Left lobe of liver (tissue), 2 donors: Measurements from ENCODE around the gene SUPV3L1. TPM values are rescaled to one million over a fixed set of nuclear protein-coding genes. Genes with fewer than 3 reads are reported as not detected.
"Not testable (repeated sequence)": the region's sequence is repeated elsewhere in the genome, so short reads cannot be mapped to it uniquely, and the experiment has no call there.

ENCODE experiments used
- ATAC-seq: fragments of 200-7000 bp; cut with Tn5 transposase; one replicate; pipeline ENCODE4 v1.9.1; 2020; ENCODE audit warnings: mild to moderate bottlenecking, moderate library complexity
- DNase-seq: peaks from one replicate; pipeline ENCODE4 v3.0.0-alpha.2; 2020; ENCODE audit warnings: low spot score
- total RNA-seq: library from RNA; stranded (reverse); gene quantifications from one replicate; pipeline ENCODE4 v1.2.1, GENCODE V29; 2021
- donor health status: DM: no; HTN: no; CAD: no; lungs with moderate emphysema.
- donor health status: DM: no; HTN: yes; CAD: no.

Gene SUPV3L1
- total RNA-seq, result 15.7 TPM

DNA sequence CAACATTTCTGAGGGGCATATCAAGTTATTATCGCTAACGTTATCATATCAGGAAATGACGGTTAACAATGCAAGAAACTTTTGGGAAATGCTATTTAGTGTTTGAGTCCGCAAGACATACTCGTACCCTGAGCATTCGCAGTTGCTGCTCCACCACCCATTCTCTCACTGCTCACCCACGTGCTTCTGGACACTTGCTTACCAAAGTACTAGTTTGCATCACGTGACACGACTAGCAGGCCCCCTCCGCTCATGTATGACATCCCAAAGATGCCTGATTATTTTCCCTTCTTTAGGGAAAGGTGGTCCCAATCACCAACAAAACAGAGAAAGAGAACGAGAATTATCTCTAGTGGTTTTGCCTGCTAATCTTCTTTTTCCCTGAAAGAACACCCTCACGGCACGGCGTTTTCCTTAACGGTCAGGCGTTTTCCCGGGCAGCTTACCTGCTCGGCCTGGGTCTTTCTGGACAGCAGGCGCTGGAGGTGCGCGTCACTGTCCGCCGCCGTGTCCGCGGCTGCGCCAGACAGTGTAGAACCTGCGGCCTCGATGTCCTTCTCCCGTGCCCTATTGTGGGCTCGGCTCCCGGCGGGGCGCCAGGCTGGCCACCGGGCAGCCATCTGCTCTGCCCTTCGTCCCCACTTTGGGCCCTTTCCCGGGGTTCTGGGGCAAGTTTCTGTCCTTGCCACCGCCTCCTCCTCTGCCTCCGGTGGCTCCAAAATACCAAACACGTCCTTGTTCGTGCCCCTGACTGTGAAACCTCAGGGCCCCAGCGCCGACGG is at the start of gene SUPV3L1:
TSS of gene SUPV3L1 (plus strand) at position 492 of the 782 bp plus-strand sequence. CDS start at position 550, 58 bp downstream.
- peak; percentile 91 for DNase-seq
- ATAC-seq, result peak; percentile 96

DNA sequence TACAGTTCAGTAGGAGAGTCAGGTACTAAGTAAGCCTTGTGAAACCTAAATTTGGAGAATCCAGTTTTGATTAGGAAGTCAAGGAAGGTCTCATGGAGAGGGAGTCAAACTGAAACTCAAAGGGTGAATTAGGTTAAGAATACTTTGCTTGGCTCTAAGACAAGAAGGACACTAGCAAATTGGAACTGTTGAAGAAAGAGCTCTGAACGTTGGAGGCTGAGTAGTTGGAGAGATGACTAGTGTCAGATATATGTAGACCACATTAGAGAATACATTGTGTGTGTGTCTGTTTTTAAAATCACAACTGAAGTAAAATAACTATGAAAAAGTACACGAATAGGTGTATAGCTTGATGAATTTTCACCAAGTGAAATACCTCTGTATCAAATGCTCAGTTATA is 49.8 kb upstream of the SUPV3L1 start:
- no peak for ATAC-seq
- DNase-seq, result no peak

DNA sequence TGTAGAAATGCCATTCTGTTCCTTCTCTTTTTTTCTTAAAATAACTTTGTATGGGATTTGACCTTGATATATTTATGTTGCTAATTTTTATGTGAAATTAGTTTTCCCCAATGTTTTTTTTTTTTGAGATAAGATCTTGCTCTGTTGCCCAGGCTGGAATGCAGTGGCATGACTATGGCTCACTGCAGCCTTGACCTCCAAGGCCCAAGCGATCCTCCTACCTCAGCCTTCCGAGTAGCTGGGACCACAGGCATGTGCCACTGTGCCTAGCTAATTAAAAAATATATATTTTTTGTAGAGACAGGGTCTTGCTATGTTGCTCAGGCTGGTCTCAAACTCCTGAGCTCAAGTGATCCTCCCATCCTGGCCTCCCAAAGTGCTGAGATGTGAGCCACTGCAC is 40.1 kb upstream of the SUPV3L1 start:
- ATAC-seq (no peak), DNase-seq (no peak)

DNA sequence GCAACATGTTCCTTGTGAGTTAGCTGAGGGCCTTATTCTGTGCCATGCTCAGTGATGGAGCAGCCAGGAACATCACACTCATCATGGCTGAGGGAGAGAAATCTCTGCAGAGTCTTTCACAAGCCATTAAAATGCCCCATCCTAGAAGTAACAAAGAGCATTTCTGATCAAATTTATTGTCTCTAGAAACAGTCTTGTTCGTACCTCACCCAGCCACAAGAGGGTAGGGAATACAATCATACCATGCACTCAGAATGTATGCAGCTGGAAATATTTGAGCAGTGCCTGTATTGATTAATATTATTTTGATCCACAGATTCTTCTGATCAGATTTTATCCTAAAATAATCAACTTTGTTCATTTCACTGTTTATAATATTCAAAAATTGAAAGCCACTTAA is 38.7 kb upstream of the SUPV3L1 start:
- ATAC-seq, result no peak
- no peak for DNase-seq

DNA sequence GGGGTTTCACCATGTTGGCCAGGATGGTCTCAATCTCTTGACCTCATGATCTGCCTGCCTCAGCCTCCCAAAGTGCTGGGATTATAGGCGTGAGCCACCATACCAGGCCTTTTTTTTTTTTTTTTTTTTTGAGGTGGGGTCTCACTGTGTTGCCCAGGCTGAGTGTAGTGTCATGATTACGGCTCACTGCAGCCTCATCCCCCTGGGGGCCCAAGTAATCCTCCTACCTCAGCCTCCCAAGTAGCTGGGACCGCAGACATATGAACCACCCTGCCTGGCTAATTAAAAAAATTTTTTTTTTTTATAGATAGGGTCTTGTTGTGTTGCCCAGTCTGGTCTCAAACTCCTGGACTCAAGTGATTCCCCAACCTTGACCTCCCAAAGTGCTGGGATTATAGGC is 38.0 kb upstream of the SUPV3L1 start:
- DNase-seq, ATAC-seq: not testable (repeated sequence)

DNA sequence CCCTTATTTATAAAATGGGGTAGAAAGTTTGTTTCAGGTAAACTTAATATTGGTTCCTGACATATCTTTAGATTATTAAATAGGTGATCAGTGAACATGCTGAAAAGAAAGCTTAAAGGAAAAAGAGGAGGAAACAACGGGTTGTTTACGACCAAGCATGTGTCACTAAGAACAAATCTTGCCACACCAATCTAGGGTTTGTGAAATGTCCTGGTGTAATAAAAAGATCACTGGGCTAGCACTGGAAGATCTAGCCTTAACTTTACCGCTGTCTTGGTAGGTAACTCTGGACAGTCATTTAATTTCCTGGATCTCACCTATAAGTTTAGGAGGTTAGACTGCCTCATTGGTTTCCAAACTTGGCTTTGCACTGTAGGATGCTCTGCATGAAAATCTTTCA is 37.1 kb upstream of the SUPV3L1 start:
- DNase-seq (no peak), ATAC-seq (no peak)

DNA sequence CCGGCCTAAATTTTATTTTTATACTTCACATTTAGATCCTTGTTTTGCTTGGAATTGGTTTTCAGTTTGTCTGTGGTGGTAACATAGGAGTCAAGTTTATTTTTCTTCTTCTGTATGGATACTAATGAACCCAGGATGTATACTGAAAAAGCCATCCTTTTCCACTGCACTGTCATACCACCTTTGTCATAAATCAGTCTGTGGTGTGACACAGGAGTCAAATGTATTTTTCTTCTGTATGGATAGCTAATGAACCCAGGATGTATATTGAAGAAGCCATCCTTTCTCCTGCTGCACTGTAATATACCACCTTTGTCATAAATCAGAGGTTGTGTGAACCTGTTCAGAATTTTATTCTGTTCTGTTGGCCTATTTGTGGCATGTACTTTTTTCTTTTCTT is 34.7 kb upstream of the SUPV3L1 start:
- DNase-seq (no peak), ATAC-seq (no peak)

DNA sequence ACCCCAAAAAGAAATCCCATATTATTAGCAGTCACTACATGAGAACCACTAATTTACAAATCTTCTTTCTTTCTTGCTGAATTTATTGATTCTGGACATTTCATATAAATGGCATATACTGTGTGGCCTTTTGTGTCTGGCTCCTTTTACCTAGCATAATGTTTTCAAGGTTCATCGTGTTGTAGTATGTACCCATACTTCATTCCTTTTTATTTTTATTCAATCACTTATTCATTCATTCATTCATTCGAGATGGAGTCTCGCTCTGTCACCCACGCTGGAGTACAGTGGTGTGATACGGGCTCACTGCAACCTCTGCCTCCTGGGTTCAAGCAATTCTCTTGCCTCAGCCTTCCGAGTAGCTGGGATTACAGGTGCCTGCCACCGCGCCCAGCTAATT is 34.2 kb upstream of the SUPV3L1 start:
- ATAC-seq, result no peak
- no peak for DNase-seq

DNA sequence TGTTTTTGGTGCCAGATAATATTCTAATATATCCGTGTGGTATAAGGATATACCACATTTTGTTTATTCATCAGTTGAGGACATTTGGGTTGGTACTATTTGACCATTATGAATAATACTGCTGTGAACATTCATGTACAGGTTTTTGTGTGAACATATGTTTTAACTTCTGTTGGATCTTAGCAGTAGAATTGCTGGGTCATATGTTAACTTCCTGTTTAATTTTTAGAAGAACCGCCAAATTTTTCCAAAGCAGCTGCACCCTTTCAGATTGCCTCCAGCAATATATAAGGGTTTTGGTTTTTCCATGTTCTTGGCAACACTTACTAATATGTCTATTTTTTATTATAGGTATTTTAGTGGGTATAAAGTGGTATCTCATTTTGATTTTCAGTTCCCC is 33.3 kb upstream of the SUPV3L1 start:
- ATAC-seq (no peak), DNase-seq (no peak)

DNA sequence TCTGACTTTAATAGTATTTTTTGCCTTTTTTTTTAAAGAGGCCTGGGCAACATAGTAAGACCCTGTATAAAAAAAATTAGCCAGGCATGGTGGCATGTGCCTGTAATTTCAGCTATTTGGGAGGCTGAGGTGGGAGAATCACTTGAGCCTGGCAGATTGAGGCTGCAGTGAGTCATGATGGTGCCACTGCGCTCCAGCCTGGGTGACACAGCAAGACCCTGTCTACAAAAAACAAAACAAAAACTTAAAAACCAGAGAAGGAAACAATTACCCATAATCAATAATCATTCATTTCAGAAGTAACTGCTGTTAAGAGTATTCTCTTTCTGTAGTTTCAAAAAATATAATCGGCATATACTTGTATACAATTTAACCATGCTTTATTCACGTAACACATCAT is 28.1 kb upstream of the SUPV3L1 start:
- DNase-seq (no peak), ATAC-seq (no peak)

DNA sequence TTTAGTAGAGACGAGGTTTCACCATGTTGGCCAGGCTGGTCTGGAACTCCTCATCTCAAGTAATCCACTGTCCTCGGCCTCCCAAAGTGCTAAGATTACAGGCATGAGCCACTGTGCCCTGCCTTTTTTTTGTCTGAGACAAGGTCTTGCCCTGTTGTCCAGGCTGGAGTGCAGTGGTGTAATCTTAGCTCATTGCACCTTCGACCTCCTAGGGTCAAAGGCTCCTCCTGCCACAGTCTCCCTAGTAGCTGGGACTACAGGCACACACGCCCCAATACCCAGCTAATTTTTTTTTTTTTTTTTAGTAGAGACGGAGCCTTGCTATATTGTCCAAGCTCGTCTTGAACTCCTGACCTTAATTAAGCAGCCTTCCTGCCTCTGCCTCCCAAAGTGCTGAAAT is 26.8 kb upstream of the SUPV3L1 start:
- ATAC-seq (peak; percentile 85), DNase-seq (no peak)

DNA sequence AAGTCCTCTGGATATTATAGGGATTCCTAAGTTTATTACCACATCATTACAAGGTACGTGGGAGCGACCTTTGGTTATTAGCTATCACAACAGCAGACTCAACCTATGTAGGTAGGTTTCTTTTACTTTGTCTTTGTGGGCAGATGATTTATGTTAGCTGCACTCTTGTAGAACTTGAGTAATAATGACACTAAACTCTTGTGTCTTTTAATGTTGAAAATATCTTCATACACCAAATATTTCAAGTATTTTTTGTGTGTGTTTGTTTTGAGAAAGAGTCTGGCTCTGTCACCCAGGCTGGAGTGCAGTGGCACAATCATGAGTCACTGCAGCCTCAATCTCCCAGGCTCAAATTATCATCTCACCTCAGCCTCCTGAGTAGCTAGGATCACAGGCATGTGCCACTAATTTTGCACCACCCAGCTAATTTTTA is 19.2 kb upstream of the SUPV3L1 start:
- no peak for DNase-seq

DNA sequence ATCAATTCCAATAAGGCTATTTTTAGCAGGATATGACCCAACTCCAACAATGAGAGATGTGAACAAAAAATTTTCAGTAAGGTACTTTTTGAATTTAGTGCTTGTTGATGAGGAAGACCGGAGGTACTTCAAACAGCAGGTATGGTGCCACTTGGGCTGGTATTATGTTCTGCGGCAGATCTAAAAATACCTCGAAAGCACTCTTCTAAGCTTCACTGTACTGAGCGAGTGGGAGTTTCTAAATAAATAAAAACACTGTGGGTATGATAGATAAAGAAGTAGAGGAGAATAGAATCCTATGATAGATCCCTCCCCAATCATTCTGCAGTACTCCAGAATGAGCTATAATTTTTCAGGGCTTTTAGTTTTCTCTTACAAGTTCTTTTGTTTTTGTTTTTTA is 11.5 kb upstream of the SUPV3L1 start:
- DNase-seq (no peak), ATAC-seq (no peak)

More for the DNA sequence above, 19.2 kb upstream of the SUPV3L1 start:
- ATAC-seq, result no peak

DNA sequence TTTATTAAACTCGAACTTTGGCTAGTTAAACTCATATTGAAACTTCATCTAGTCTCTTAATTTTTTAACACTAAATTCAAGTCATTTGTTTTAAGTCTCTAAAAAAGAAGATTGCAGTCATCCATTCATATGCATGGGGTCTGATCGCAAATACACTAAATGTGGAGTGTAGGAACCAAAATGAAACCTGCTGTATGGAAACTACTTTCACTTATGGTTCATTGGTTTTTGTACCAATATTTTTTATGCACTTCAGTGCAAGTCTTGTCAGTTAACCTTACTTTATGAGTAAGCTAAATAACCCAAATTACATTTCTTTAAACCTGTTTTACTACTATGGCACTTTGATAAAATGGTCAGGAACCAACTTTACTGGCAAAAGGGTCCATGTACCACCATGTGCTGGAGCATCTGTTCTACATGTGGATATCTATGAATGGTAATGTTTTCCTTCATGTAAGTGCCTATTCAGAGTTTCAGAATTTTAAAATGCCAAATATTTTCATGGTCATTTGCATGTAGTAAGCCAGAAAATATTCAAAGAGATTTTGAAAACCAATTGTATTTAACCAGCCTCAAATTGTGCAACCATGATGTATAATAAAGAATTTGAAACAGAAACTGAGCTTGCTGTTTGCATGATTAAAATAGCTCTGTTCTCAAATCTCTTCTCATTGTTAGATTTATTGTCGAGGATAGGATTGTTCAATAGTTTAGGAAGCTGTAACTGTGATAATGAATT is 7.6 kb upstream of the SUPV3L1 start:
- ATAC-seq (no peak), DNase-seq (no peak)

DNA sequence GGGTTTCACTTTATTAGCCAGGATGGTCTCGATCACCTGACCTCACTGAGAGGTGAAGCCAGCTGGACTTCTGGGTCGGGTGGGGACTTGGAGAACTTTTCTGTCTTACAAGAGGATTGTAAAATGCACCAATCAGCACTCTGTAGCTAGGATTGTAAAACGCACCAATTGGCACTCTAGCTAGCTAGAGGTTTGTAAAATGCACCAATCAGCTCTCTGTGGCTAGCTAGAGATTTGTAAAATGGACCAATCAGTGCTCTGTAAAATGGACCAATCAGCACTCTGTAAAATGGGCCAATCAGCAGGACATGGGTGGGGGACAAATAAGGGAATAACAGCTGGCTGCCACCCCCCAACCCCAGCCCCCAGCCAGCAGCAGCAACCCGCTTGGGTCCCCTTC is 4.7 kb upstream of the SUPV3L1 start:
- not testable (repeated sequence) for ATAC-seq, DNase-seq

DNA sequence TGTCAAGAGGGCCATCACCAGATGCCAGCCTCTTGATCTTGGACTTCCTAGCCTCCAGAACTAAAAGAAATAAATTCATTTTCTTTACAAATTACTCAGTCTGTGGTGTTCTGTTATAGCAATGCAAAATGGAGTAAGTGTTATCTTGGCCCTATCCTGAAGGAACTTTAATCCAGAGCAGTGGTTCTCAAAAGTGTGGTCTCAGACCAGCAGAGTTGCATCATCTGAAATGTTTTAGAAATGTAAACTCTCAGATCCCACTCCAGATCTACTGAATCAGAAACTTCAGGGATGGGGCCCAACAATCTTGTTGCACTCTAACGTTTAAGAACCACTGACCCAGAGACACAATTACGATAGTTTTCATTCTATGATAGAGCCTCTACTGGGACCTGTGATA is 3.2 kb upstream of the SUPV3L1 start:
- DNase-seq (no peak), ATAC-seq (no peak)

DNA sequence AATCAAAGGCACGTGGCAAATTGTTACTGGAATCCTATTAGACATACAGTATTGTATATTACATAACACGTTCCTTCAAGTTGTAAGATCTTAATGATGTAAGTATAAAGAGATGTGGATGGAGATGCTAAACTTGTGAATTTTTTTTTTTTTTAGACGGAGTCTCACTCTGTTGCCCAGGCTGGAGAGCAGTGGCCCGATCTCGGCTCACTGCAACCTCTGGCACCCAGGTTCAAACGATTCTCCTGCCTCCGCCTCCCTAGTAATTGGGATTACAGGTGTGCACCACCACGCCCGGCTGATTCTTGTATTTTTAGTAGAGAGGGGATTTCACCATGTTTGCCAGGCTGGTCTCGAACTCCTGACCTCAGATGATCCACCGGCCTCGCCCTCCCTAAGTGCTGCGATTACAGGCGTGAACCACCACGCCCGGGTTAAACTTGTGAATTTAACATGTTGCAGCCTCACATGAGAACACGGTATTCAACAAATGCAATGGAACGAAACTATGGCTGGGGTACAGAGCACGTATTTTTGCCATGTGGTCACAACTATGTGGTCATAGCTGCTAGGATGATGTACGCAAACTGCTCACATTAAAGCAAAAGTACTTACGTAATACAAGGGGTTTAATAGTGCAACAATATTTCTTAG is 818 bp upstream of the SUPV3L1 start:
- ATAC-seq (peak; percentile 7), DNase-seq (no peak)

DNA sequence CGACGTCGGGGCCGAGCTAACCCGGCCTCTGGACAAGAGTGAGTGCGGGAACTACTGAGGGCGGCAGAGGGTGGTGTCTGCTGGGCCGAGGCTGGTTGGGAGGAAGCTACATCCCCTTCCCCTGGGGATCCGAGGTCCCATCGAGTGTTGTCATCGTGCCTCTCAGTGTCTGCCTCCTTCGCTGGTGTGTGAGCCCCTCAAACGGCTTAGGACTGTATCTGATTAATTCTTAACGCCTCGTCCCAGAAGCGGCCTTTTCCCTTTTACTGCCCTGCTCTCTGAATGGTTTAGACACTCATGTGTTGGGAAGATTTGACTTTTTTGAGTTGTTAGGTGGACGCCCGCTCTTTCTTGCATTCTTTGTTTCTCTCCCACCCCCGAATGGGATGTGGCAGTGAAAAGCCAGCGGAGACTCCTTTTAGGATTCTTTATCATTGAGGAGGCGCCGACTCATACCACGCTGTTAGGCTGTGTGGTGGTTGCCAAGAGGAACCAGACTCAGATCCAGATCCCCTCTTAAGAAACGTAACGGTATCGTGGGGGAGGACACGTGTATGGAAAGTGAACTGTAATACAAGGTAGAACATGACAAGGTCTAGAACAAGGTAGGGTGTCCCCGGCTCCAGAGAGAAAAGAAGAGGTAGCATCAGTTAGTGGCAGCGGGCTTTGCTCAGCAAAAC is 631 bp downstream of the SUPV3L1 start:
- DNase-seq (no peak), ATAC-seq (no peak)

DNA sequence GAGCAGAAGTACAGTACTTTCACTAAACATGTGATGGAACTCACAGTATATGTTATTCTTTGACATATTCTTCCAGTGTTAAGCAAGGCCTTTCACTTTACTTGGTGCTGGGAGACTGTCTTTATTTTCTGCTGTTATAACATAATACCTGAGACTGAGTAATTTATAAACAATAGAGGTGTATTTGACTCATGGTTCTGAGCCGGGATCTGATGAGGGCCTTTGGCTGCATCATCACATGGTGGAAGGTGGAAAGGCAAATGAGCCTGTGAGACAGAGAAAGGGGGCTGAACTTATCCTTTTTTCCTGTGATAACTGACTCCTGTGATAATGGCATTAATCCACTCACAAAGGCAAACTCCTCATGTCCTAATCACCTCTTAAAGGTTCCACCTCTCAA is 1.4 kb downstream of the SUPV3L1 start:
- no peak for DNase-seq

DNA sequence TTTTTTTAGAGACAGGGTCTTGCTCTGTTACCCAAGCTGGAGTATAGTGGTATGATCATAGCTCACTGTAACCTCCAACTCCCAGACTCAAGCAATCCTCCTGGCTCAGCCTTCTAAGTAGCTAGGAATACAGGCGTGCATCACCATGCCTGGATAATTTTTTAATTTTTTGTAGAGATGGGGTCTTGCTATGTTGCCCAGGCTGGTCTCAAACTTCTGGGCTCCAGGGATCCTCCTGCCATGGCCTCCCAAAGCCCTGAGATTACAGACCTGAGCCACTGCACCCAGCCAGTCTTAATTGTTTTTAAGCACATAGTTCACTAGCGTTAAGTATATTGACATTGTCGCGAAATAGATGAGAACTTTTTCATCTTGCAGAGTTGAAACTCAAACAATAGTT is 2.0 kb downstream of the SUPV3L1 start:
- DNase-seq, result no peak
- ATAC-seq, result no peak

More for the DNA sequence above, 1.4 kb downstream of the SUPV3L1 start:
- no peak for ATAC-seq

DNA sequence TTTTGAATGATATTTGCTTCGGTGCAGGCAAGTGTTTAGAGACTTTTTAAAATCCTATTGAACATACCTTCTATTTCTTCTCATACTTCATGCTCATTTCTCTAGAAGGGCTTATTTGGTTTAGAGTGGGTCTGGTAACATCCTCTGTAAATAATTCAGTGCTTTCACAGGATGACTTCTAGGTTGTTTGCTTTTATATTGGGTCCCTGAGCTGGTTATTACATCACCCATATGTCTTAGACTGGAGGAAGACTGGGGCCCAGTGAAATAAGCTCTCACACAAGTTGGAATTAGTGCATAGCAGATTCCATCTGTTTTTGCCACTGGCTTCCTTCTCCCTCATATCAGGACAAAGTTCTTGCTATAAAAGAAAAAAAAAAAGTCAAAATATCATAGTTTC is 6.5 kb downstream of the SUPV3L1 start:
- DNase-seq, result no peak
- ATAC-seq, result no peak
